DOHH2 (cell line): ENCODE measurements around the gene PGS1.

Experiments used
- EZH2phosphoT487 ChIP-seq: fragments of 200-600 bp; sonication (generic); IDR thresholded peaks from 2 replicates; pipeline ENCODE4 v1.6.1; 2017; ENCODE audit warnings: borderline replicate concordance, mild to moderate bottlenecking, antibody characterized with exemption, low read length, moderate library complexity, mixed read lengths
- TF ChIP-seq, protein P1 (sequence below): fragments of 200-600 bp; sonication (generic); IDR thresholded peaks from one replicate; pipeline ENCODE4 v1.5.1; 2014; ENCODE audit warnings: antibody characterized with exemption, mild to moderate bottlenecking, low read depth, low read length; ENCODE audit not compliant: poor library complexity, severe bottlenecking

DNA sequence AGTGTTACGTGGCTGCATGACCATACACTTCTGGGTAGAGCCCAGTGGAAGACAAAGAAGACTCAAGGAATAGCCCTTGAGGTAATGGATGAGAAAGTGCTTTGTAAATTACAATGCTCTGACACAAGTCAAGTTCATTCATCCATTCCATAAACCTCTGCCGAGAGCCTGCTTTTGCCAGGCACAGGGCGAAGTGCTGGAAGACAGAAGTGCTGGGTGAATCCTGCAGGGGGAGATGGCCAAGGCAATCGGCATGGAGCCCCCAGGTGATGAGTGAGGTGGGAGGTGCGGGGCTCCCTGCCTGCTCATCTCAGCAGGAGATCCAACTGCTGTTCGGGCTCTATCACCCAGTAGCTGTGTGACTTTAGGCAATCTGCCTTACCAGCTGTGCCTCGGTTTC, 15.8 kb upstream of the PGS1 start:
- TF ChIP-seq, protein P1, sequence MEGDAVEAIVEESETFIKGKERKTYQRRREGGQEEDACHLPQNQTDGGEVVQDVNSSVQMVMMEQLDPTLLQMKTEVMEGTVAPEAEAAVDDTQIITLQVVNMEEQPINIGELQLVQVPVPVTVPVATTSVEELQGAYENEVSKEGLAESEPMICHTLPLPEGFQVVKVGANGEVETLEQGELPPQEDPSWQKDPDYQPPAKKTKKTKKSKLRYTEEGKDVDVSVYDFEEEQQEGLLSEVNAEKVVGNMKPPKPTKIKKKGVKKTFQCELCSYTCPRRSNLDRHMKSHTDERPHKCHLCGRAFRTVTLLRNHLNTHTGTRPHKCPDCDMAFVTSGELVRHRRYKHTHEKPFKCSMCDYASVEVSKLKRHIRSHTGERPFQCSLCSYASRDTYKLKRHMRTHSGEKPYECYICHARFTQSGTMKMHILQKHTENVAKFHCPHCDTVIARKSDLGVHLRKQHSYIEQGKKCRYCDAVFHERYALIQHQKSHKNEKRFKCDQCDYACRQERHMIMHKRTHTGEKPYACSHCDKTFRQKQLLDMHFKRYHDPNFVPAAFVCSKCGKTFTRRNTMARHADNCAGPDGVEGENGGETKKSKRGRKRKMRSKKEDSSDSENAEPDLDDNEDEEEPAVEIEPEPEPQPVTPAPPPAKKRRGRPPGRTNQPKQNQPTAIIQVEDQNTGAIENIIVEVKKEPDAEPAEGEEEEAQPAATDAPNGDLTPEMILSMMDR: no peak
- TF ChIP-seq EZH2phosphoT487: no peak
